ENCODE data around the gene COX17.

Gene COX17

GRCh38 chr3:119703820-119704531 is 26.8 kb upstream of the COX17 start:
- H3K4me3 ChIP-seq (ENCODE audit: low read length): no peak overlapping the region
- no peak for DNase-seq (ENCODE audit: low read depth)
- TF ChIP-seq CTCF (conservative IDR thresholded peaks at IDR 0.05; ENCODE audit: low read length): no peak

- no peak for TF ChIP-seq CTCF (conservative IDR thresholded peaks at IDR 0.05; ENCODE audit: low read length)
- peak within 1 kb of the TSS; percentile 67 for H3K4me3 ChIP-seq (ENCODE audit: low read length)
- DNase-seq (ENCODE audit: low read depth): peak; percentile 81
These were observed 25.6 kb upstream of the COX17 start, which contains the start of gene CFAP91 for GRCh38 chr3:119702530-119703527. Gene CFAP91, plus strand, starts transcription at chr3:119703022. Its CDS starts 77 bp downstream, at chr3:119703099.

GRCh38 chr3:119700920-119701734 is 23.9 kb upstream of the COX17 start:
- no peak for TF ChIP-seq CTCF (conservative IDR thresholded peaks at IDR 0.05; ENCODE audit: low read length)
- no peak overlapping the region for H3K4me3 ChIP-seq (ENCODE audit: low read length)
- no peak for DNase-seq (ENCODE audit: low read depth)

- no peak for TF ChIP-seq CTCF (conservative IDR thresholded peaks at IDR 0.05; ENCODE audit: low read length)
- peak; percentile 13 for DNase-seq (ENCODE audit: low read depth)
- H3K4me3 ChIP-seq (ENCODE audit: low read length): no peak overlapping the region
These were observed 23.2 kb upstream of the COX17 start for GRCh38 chr3:119700269-119700919.

- no peak for DNase-seq (ENCODE audit: low read depth)
- no peak for TF ChIP-seq CTCF (conservative IDR thresholded peaks at IDR 0.05; ENCODE audit: low read length)
- H3K4me3 ChIP-seq (ENCODE audit: low read length): no peak overlapping the region
These were observed 20.2 kb upstream of the COX17 start for GRCh38 chr3:119697394-119697793.

- TF ChIP-seq CTCF (conservative IDR thresholded peaks at IDR 0.05; ENCODE audit: low read length): no peak
- peak; percentile 16 for DNase-seq (ENCODE audit: low read depth)
- no peak overlapping the region for H3K4me3 ChIP-seq (ENCODE audit: low read length)
These were observed 18.3 kb upstream of the COX17 start for GRCh38 chr3:119695480-119695879.
